ENCODE measurements around the gene INPPL1.

The INPPL1 gene

DNA sequence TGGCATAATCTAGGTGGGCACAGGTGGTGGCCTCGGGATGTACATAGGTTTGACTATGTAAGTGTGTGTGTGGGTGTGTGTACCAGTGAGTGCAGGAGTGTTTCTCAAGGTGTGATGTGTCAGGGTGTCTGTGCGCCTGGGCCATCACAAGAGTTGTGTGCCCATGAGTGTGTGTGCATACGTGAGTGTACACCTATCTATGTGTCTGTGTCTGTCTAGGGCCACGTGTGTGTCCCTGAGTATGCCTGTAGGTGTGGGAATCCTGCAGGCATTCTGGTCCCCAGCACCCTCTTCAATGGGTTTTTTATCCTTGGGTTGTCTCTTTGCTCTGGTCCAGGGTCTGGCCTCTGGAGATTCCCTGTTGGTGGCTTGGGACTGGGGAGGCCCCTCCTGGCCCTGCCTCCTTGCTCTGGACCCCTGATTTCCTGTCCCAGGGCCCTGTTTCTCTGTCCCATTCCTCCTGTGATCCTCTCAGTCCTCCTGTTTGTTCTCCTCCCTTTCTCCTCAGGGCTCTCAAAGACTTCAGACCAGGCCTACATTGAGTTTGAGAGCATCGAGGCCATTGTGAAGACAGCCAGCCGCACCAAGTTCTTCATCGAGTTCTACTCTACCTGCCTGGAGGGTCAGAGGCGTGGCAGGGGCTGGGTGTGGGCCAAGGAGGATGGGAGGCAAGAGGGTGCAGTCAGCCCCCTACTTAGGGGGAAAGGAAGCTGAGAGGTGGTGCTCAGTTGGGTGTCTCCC is 9.4 kb downstream of the INPPL1 start:
- DNase-seq: no peak

DNA sequence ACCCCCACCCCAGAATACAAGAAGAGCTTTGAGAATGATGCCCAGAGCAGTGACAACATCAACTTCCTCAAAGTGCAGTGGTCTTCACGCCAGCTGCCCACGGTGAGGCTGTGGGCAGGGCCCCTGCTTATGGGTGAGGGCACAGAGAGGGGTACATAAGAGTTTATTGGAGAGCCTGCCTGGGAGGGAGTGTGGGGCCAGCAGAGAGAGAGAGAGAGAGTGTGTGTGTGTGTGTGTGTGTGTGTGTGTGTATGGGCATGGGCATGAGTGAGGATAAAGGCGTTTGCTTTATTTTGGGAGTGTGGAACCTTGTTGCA is 9.9 kb downstream of the INPPL1 start:
- no peak for DNase-seq

DNA sequence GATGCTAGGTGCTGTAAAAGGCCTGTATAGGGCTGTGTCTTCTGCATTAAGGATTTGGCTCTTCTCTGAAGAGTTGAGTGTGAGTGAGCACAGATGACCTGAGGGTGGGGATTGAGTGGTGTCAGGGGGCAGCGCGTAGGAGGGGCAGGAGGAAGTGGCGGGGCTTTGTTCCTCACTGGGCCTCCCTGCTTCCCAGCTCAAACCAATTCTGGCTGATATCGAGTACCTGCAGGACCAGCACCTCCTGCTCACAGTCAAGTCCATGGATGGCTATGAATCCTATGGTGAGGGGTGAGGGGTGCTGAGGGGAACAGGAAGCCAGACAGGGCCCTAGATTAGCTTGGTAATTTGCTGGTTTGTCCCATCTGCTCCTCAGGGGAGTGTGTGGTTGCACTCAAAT is 10.4 kb downstream of the INPPL1 start:
- no peak for DNase-seq

DNA sequence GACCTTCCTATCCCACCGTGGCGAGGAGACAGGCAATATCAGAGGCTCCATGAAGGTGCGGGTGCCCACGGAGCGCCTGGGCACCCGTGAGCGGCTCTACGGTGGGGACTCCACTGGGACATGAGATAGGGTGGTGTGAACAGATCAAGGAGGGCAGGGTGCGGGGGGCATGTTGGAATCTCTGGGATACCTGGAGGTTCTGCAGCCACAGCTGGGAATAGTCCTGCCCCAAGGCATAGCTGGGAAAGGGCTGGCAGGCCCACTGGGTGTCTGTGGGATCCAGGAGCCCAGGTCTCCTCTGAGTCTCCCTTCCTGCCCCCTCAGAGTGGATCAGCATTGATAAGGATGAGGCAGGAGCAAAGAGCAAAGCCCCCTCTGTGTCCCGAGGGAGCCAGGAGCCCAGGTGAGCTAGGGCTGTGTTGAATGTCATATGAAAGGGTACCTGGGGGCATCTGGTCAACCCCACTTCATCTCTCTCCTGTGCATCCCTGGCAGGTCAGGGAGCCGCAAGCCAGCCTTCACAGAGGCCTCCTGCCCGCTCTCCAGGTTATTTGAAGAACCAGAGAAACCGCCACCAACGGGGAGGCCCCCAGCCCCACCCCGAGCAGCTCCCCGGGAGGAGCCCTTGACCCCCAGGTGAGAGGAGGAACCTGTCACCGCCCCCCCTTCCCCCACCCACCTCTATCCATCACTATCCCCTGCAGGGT is 10.9 kb downstream of the INPPL1 start:
- DNase-seq: no peak

- no peak for DNase-seq
These were observed 11.6 kb downstream of the INPPL1 start for GRCh38 chr11:72236083-72236697.

DNA sequence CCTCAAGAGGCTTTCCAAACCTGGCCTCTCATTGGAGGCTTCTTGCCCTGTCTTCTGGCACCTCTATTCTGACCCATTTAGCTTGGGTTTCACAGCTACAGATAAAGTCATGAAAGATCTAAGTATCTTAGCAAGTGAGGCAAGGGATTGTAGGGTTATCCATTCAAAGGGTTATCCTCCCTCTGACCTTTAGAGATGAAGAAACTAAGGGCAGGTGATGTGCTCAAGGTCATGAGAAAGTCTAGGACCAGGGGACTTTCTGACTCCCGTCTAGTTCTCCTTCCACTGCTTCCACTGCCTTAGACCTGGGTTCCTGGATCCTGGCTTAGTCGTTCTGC is 12.2 kb downstream of the INPPL1 start:
- DNase-seq: no peak

GRCh38 chr11:72237112-72237931 is 12.8 kb downstream of the INPPL1 start:
- DNase-seq: no peak

- peak; percentile 30 for DNase-seq
These were observed 13.5 kb downstream of the INPPL1 start for GRCh38 chr11:72238040-72238450.

DNA sequence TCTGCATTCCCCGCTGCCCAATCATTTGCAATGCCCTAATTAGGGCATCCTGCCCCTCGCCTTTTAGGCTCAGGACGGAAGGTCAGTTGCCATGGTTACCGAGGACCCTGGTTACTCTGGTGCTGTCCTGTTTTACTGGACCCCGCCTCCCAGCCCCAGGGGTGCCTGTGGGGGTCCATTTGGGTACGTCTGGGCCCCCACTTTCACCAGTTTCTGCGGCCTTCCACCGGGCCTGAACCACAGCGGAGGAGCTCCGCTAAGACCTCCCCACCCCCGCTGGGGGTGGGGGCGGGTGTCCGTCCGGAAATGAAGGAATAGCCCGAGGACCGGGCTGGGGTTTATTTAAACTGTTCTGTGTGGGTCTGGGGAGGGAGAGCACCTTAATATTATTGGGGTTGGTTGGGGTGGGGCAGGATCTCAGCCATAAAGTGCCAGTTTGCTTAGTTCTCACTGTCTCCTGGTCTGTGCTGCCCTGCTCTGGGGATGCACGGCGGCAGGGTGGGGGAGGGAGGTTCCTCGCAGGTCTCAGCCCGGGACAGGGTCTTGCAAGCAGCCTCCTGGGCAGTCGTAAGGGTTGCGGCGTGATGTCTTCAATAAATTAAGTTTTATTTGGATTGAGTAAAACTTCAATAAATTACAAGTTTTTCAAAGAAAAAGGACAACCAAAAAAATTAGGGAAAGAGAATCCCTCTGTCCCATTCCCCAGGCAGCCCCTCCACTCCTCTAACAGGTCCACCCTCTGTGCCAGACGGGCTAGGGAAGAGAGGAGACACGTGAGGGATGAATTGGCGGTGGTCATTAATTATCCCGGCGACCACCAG is 14.1 kb downstream of the INPPL1 start:
- DNase-seq: no peak

DNA sequence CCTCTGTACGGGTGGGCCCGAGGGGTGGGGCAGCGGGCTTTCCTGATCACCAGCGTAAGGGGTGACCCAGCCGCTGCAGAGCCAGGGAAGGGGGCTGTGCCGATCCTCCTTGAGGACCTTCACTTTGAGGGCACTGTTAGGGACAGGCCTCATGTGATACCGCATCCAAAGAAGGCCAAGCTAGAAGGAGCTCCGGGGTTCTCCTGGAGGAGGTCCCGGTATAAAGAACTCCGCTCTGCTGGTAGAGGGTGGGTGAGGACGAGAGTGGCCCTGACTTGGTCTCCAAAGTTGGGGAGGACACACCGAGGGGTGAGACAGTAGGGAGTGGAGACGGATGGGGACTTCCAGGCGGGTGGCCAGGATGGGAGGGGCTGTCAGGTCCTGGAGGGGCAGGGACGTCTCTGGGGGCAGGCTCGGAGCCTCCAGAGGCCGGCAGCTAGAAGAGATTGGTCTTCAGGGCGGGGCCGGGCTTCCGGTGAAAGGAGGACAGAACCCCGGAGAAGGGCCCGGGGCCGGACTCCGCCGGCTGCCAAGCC is 14.8 kb downstream of the INPPL1 start:
- DNase-seq: peak; percentile 24

DNA sequence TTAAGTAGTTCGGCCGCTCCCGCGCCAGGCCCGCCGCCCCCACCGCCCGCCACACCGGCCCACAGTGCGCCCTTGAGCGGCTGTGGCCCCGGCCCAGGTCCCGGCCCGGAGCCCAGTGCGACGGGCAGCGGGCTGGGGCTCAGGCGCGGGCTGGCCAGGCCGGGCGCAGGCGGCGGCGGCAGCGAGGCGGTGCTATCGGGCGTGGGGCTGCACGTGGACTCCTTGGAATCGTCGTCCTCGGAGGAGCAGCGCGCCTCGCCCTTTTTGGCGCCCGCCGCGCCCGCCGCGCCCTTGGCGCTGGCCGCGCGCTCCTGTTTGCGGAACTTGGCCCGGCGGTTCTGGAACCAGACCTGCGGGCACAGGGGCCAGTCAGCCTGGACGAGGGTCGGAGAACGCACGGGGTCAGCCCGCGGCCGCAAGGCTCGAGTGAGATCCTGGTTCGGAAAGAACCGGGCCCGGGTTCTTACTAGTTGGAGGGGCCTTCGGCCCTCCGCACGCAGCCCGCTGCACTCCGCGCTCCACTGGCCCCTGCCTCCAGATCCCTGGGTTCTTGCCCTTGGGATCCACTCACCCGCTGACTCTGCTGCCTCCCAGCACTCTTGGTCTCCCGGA is 15.4 kb downstream of the INPPL1 start:
- no peak for DNase-seq

DNA sequence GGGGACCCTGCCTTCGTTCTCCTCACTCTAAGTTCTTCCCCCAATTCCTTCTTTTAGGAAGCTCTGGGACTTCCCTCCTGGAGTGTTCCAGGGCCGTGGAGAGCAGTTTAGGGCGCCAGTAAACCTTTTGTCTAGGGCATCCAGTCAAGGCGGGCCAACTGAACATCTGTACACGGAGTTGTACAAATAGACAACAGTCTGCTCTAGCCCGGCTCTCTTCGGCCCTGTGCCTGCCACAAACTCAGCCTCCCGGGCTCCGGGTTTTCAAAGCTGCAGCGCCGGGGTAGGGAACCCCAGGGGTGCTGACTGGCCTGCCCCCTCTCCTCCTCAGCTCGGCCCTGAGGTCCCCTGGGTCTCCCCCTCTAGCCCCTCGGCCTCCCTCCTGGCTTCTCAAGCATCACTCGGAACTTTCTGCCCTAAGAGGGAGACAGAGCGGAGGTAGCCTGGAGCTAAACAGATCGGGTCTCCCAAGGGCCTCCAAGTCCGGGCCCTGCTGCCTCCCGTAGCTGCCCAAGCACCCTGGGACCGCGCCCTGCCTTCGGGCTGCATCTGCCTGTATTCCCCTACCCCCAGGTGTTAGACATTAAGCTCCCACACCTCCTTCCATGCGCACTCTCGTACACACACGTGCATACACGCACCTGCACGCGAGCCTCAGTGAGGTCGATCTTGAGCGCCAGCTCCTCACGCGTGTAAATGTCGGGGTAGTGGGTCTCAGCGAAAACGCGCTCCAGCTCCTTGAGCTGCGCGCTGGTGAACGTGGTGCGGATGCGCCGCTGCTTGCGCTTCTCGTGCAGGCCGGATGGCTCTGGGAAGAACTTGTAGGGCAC is 16.1 kb downstream of the INPPL1 start:
- no peak for DNase-seq

DNA sequence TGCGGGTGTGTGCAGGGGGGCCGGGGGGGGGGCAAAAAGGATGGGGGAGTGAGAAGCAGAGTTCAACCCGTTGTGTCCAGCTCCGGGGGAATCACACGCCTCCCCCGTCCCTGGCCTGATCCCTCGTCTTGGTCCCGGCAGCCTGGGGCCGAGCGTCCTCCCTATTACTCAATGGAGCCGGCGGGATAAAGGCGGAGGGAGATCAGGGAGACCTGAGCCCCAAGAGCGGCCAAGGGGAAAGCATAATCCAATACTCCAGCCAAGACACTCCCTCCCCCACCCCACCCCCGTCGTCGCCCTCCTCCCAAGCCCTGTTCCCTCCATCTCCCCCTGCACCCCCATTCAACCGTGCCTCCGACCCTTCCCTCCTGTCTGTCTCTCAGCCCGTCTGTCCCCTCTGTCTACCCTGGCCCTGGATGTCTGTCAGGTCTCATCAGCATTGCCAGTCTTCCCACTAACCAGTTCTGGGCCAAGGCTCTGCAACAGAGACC is 16.8 kb downstream of the INPPL1 start:
- DNase-seq: no peak

DNA sequence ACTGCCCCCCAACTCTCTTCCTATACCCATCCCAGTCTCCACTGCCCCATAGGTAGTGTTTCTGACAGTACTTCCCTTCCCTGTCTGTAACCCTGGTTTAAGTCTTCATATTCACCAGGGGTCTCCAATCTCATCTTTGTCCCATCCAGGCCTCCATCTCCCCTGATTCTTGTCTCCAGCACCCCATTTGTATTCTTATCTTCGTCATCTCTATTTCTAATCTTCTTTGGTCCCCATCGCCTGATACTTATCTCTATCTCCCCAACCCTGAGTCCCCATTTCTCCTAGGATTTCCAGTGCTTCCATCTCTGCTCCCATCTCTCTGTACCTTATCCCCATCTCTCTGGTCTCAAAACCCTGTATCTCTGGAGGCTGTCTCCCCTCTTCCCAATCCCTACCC is 17.6 kb downstream of the INPPL1 start:
- DNase-seq: no peak

DNA sequence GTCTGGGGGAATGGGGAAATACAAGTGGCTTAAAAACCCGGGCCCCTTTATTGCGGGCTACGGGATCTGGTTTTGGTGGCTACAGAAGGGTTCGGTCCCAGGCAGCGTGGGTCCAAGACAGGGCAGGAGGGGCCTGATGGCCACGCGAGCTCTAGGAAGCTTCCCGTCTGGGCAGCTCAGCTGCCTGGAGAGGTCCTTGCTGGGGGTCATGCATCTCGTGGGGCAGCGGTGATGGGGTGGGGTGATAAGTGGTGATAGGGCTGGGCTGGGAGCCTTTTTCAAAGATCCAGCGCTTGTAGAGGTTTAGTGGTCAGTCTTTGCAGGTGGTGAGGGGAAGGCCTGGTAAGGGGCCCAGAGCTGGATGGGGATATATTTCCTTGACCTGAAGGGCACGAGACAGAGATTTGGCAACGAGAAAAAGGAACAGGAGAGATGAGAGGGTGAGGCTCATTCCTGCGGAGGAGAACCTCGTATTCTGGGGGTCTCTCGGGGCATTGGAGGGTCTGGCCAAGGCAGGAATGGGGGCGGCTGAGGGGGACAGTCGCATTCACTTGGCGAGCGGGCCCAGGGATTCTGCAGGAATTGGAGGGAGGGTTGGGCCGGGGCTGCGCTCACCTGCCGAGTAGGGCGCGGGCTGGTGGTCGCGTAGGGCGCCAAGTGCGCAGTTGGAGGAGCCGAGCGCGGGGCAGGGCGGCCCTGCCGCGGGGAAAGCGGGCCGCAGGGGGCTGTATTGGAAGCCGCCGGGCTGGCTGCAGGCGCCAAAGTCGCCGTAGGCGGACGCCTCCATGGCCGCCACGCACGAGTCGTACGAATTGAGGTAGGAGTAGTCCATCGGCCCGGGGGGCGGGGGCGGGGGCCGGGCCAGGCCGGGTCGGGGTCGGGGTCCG is 18.8 kb downstream of the INPPL1 start:
- DNase-seq: no peak

GRCh38 chr11:72244060-72244360 is 19.4 kb downstream of the INPPL1 start, which contains the start of gene PHOX2A:
TSS of gene PHOX2A (minus strand) at chr11:72244176. CDS start at chr11:72244004, 172 bp downstream.
- no peak for DNase-seq

DNA sequence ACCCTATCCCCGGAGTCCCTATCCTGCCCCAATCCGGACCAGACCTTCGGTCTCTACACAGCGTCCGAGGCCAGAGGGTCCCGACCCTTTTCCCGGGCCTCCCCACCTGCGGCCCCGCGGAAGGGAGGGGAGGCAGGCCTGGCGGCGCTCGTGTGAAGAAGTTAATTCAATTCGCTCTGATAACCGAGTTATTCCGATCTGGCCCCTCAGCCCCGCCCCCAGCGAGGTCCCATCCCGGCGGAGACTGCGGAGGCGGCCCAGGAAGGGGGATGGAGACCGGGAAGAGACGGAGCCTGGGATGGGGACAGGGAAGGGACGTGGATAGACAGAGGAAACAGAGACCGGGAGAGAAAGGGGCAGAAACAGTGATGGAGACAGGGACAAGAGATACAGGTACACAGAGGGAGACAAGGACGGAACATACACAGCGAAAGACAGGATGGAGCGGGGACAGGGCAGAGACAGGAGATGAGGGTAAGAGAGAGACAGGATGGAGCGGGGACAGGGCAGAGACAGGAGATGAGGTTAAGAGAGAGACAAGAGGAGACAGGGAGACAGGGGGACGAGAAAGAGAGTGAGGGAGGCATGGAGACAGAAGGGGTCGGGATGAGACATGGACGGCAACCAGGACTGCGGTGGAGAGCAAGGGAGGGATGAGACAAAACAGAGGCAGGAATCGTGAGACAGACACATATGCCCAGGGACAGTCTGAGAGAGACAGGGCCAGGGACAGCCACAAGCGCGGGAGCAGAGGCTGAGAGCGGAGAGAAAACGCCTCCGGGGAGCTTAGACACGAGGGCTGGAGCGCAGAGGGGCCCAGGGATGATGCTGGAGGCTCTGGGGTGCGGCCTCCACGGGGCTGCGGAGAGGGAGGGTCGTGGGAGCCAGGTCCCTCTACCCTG is 20.0 kb downstream of the INPPL1 start:
- DNase-seq: no peak

GRCh38 chr11:72245263-72245816 is 20.8 kb downstream of the INPPL1 start:
- no peak for DNase-seq
